K562 (cell line): ENCODE measurements around the gene ULK3. TPM values are rescaled to one million over a fixed set of nuclear protein-coding genes. Genes with fewer than 3 reads are reported as not detected.

Experiments used
- ATAC-seq: fragments of 200-7000 bp; cut with Tn5 transposase; 3 replicates; pipeline ENCODE4 v1.9.1; 2020; ENCODE audit warnings: moderate library complexity
- BruUV-seq: library from RNA; stranded (reverse); fragments of 400-500 nt; replicated peaks from 2 replicates; lab custom pipeline; 2021; lab: Mats Ljungman, UMichigan
- CTCF ChIA-PET: fragments of 300-600 bp; formaldehyde crosslinking; extraction: SDS; loops from one replicate; lab custom pipeline; 2021; ENCODE audit warnings: low intra/inter-chr PET ratio; lab: Yijun Ruan, JAX
- POLR2A ChIA-PET: fragments of 300-600, 350-650 bp; sonication (Branson Sonifier 250); formaldehyde crosslinking; extraction: SDS; loops from one replicate; lab custom pipeline; 2021; ENCODE audit warnings: antibody characterized with exemption, inconsistent platforms; lab: Yijun Ruan, JAX
- DNase-seq, 4 experiments: peaks; one replicate each; pipeline versions ENCODE4 v3.0.0 to v3.0.0-alpha.2; 2011 to 2018; ENCODE audit warnings: low spot score in 3 of 4, mixed read lengths in 3 of 4; ENCODE audit errors: extremely low read depth in 1 of 4
- FAIRE-seq: peaks from 2 replicates; lab custom pipeline; 2011; peaks lifted over from hg19 to GRCh38; lab: Jason Lieb, UNC
- H2AFZ ChIP-seq: 2 replicates; pipeline ENCODE4 v1.6.0; 2011; ENCODE audit warnings: low read depth, low read length, control low read depth, inconsistent platforms
- H3K27ac ChIP-seq: fragments of 200-600 bp; 3 replicates; pipeline ENCODE4 v1.8.0; 2011; ENCODE audit warnings: low read depth, mild to moderate bottlenecking, control low read depth, inconsistent platforms, low read length, moderate library complexity, mixed read lengths; ENCODE audit errors: extremely low read depth
- H3K27me3 ChIP-seq, 2 experiments: fragments of 300-600 bp in 1 of 2; 2 replicates in 1 of 2; 3 replicates in 1 of 2; pipeline versions ENCODE4 v1.6.0 to v1.8.0; 2011; ENCODE audit warnings: inconsistent platforms in 2 of 2, low read length in 2 of 2, mild to moderate bottlenecking in 1 of 2, mixed read lengths in 1 of 2, moderate library complexity in 1 of 2; ENCODE audit not compliant: control insufficient read depth in 2 of 2, insufficient read depth in 2 of 2
- H3K36me3 ChIP-seq: fragments of 300-600 bp; 3 replicates; pipeline ENCODE4 v1.8.0; 2011; ENCODE audit warnings: mild to moderate bottlenecking, low read length, inconsistent platforms; ENCODE audit not compliant: control insufficient read depth, insufficient read depth
- H3K4me1 ChIP-seq, 2 experiments: fragments of 200-600 bp in 1 of 2; replicated peaks in 1 of 2; 2 replicates in 1 of 2; 3 replicates in 1 of 2; pipeline versions ENCODE4 v1.5.1 to v1.8.0; 2011; ENCODE audit warnings: inconsistent platforms in 2 of 2, low read length in 2 of 2, mild to moderate bottlenecking in 1 of 2, mixed read lengths in 1 of 2, moderate library complexity in 1 of 2; ENCODE audit not compliant: control insufficient read depth in 2 of 2, insufficient read depth in 2 of 2
- H3K4me2 ChIP-seq: 2 replicates; pipeline ENCODE4 v1.6.1; 2011; ENCODE audit warnings: low read length, control low read depth, inconsistent platforms, mixed read lengths; ENCODE audit not compliant: insufficient read depth
- H3K4me3 ChIP-seq: fragments of 200-600 bp; sonication (generic), shearing (Covaris generic); 2 replicates; pipeline ENCODE4 v1.5.1; 2016; ENCODE audit warnings: control low read depth, inconsistent platforms
- H3K79me2 ChIP-seq: fragments of 200-600 bp; 3 replicates; pipeline ENCODE4 v1.8.0; 2011; ENCODE audit warnings: low read length, inconsistent platforms; ENCODE audit not compliant: control insufficient read depth, insufficient read depth
- H3K9ac ChIP-seq, 2 experiments: 2 replicates each; pipeline versions ENCODE4 v1.6.0 to v1.6.1; 2011; ENCODE audit warnings: low read depth in 2 of 2, low read length in 2 of 2, control low read depth in 1 of 2, inconsistent platforms in 1 of 2, mild to moderate bottlenecking in 1 of 2, mixed read lengths in 1 of 2; ENCODE audit not compliant: insufficient read depth in 1 of 2
- H3K9me1 ChIP-seq: one replicate; pipeline ENCODE4 v1.6.0; 2011; ENCODE audit warnings: inconsistent platforms, mild to moderate bottlenecking, low read length, moderate library complexity; ENCODE audit not compliant: control insufficient read depth, insufficient read depth
- H3K9me3 ChIP-seq: replicated peaks from 2 replicates; pipeline ENCODE4 v1.5.1; 2011; ENCODE audit warnings: low read depth, low read length, inconsistent platforms; ENCODE audit not compliant: control insufficient read depth, insufficient read depth
- H4K20me1 ChIP-seq: replicated peaks from 2 replicates; pipeline ENCODE4 v1.6.1; 2011; ENCODE audit warnings: low read length, inconsistent platforms, mixed read lengths; ENCODE audit not compliant: control insufficient read depth, insufficient read depth
- DACH1 ChIP-seq: fragments of 450-650 bp; IDR thresholded peaks from 2 replicates; pipeline ENCODE4 v1.6.1; 2018; ENCODE audit not compliant: partially characterized antibody
- FOXP1 ChIP-seq: sonication (generic); formaldehyde crosslinking; IDR thresholded peaks from 2 replicates; pipeline ENCODE4 v1.8.0; 2022; ENCODE audit warnings: mild to moderate bottlenecking, missing genetic modification reagents
- FUS ChIP-seq: fragments of 200-400 bp; formaldehyde crosslinking; optimal IDR thresholded peaks from 2 replicates; pipeline ENCODE3; 2017; ENCODE audit warnings: low read depth, low read length
- JUN ChIP-seq, 2 experiments: sonication (generic) in 1 of 2; formaldehyde crosslinking in 1 of 2; IDR thresholded peaks; 2 replicates each; pipeline versions ENCODE4 v1.6.1 to v1.8.0; 2012 to 2022; ENCODE audit warnings: borderline replicate concordance in 2 of 2, mild to moderate bottlenecking in 2 of 2, improper control_type of control experiment in 1 of 2, low read depth in 1 of 2, low read length in 1 of 2, missing genetic modification reagents in 1 of 2
- MECOM ChIP-seq: fragments of 250-450 bp; sonication (Bioruptor Pico); IDR thresholded peaks from 2 replicates; pipeline ENCODE4 v1.8.0; 2022; ENCODE audit warnings: inconsistent platforms
- PML ChIP-seq: IDR thresholded peaks from 2 replicates; pipeline ENCODE4 v1.6.1; 2012; ENCODE audit warnings: low read length, inconsistent platforms
- POLR3G ChIP-seq: IDR thresholded peaks from 2 replicates; pipeline ENCODE4 v1.6.1; 2011; ENCODE audit not compliant: insufficient read length, insufficient replicate concordance; ENCODE audit errors: extremely low read depth
- RFX5 ChIP-seq: IDR thresholded peaks from 2 replicates; pipeline ENCODE4 v1.6.1; 2011; ENCODE audit warnings: low read depth, mild to moderate bottlenecking, improper control_type of control experiment, low read length
- ZBTB17 ChIP-seq: fragments of 450-650 bp; formaldehyde crosslinking; IDR thresholded peaks from 2 replicates; pipeline ENCODE4 v1.4.0; 2020; ENCODE audit warnings: mild to moderate bottlenecking
- ZNF324 ChIP-seq: fragments of 250-450 bp; sonication (Bioruptor Pico); IDR thresholded peaks from 2 replicates; pipeline ENCODE4 v1.4.0; 2020; ENCODE audit warnings: mild to moderate bottlenecking
- ZNF551 ChIP-seq: fragments of 250-450 bp; sonication (Bioruptor Pico); IDR thresholded peaks from 2 replicates; pipeline ENCODE4 v1.5.0; 2021; ENCODE audit warnings: mild to moderate bottlenecking, moderate library complexity
- ZSCAN29 ChIP-seq: fragments of 450-650 bp; IDR thresholded peaks from 2 replicates; pipeline ENCODE4 v1.6.1; 2017
- WGBS: fragments of 100-300 bp; shearing (Covaris generic); methylation state at CpG from one replicate; pipeline ENCODE4 v1.1.6; 2016; ENCODE audit warnings: low coverage, mixed read lengths; ENCODE audit not compliant: insufficient coverage; ENCODE audit errors: missing lambda C conversion rate; 5-methylcytosine and 5-hydroxymethylcytosine counted together
- in situ Hi-C: fragments of 300-500 bp; cut with MboI; formaldehyde crosslinking; loops from 4 replicates; pipeline ENCODE4 v1.15.0; 2018; ENCODE audit warnings: inconsistent platforms, mixed read lengths
- intact Hi-C: fragments of 100-400 bp; cut with micrococcal nuclease; formaldehyde crosslinking; loops from 2 replicates; pipeline ENCODE4 v1.14.2; 2022
- polyA plus RNA-seq, 8 experiments: library from polyadenylated mRNA; depleted of rRNA in 4 of 8; stranded (reverse) in 5 of 8; unstranded in 3 of 8; fragments of >200 nt; fragmentation: Nextera tagmentation in 2 of 8; fragmentation: Illumina TruSeq in 1 of 8; extraction: Ambion mirVana in 2 of 8; extraction: Trizol in 1 of 8; gene quantifications; 2 replicates each; pipeline versions ENCODE4 v1.2.1 to v1.2.3, GENCODE V29; 2011 to 2014; ENCODE audit warnings: inconsistent platforms in 1 of 8, missing spikeins in 1 of 8
- total RNA-seq, 7 experiments: library from RNA; depleted of rRNA in 6 of 7; stranded (reverse); fragments of >200 nt in 6 of 7; fragmentation: Illumina TruSeq in 2 of 7; extraction: Trizol in 2 of 7; gene quantifications; 2 replicates each; pipeline versions ENCODE4 v1.2.1 to v1.2.3, GENCODE V29; 2011 to 2021; ENCODE audit warnings: low replicate concordance in 1 of 7
- TF ChIP-seq, protein P1 (sequence below): fragments of 250-450 bp; sonication (Bioruptor Pico); IDR thresholded peaks from 2 replicates; pipeline ENCODE4 v1.4.0; 2020; ENCODE audit warnings: mild to moderate bottlenecking, moderate library complexity
- TF ChIP-seq, protein P2 (sequence below), 2 experiments: fragments of 450-650 bp; IDR thresholded peaks; 2 replicates each; pipeline ENCODE4 v1.6.1; 2016
- TF ChIP-seq, protein P3 (sequence below): fragments of 450-650 bp; IDR thresholded peaks from 2 replicates; pipeline ENCODE4 v1.6.1; 2016; ENCODE audit warnings: missing biosample characterization, missing genetic modification characterization
- TF ChIP-seq, protein P4 (sequence below): sonication (generic); formaldehyde crosslinking; IDR thresholded peaks from 2 replicates; pipeline ENCODE4 v1.8.1; 2023; ENCODE audit warnings: mild to moderate bottlenecking, missing genetic modification reagents
- TF ChIP-seq, protein P5 (sequence below): sonication (generic); formaldehyde crosslinking; IDR thresholded peaks from 2 replicates; pipeline ENCODE4 v1.8.0; 2022; ENCODE audit warnings: missing genetic modification reagents, mild to moderate bottlenecking, moderate library complexity, borderline replicate concordance

The ULK3 gene
- total and polyA plus RNA-seq, 9 of the 15 experiments (the other 6 are each of a cell fraction or from before 2014, with no cell fraction given) = 0.68 to 68.0 (median 34.9) TPM

DNA sequence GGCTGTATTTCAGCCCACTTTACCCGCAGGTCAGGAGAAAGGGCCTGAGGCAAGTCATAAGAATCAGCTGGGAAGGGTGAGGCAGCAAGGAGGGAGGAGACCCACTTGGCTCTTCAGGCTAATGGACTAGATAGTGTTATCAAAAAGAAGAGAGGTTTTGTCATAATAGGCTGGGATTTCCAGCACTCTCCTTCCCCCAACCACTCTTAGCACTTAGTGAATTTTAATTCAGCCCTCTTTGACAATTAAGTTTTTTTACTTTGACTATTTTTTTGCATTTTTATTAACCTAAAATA is 47.7 kb upstream of the ULK3 start:
- Histone ChIP-seq H3K36me3 (peaks cover 29% of the 10 kb centered on the region; the same call in 2 of the 3 replicates), H3K4me2 (peak overlapping the region; percentile 91), H3K4me1 (peaks cover 26 to 33% of the 10 kb centered on the region in 2 experiments; a peak in 4 of 5 replicates), H3K27me3 (no peaks in the 10 kb centered on the region), H3K79me2 (peaks cover 24% of the 10 kb centered on the region), H3K9me3 (no peaks in the 10 kb centered on the region), H3K9me1 (peaks cover 4% of the 10 kb centered on the region), H4K20me1 (no peaks in the 10 kb centered on the region), H3K4me3 (peak overlapping the region; percentile 72), H3K9ac (peak overlapping the region; percentile 91 to 98), H3K27ac (peak overlapping the region; percentile 76), H2AFZ (peak overlapping the region; percentile 99)
- FAIRE-seq (peak; percentile 46), ATAC-seq (no peak), DNase-seq (peak in 1 of 4 experiments; percentile 56)
- intact Hi-C loops (loop anchor here (5.0 kb wide), 1 partner anchor 48 kb away; the partner anchor contains the start of gene ULK3), in situ Hi-C loops (no loop called here)
- POLR2A ChIA-PET = interaction anchor here (1.4 to 1.7 kb wide), 2 partner anchors 9 to 11 kb away, joined by 7 to 17 read pairs; no protein-coding TSS in a partner anchor
- CTCF ChIA-PET = no interaction called here
- no TSS peak for BruUV-seq
- no CpG with 5 or more reads among the region's 1 CpG for WGBS
- TF ChIP-seq DACH1 (peak; percentile 69), PML (no peak), MECOM (CRISPR knock-in tag) (peak; percentile 62; the same call in 1 of the 2 replicates), ZNF551 (no peak), JUN (IDR thresholded peaks at IDR 0.05; ENCODE audit: borderline replicate concordance, low read depth, low read length) (no peak), JUN (CRISPR knock-in tag; IDR thresholded peaks at IDR 0.05; ENCODE audit: borderline replicate concordance) (no peak), FUS (no peak), FOXP1 (CRISPR knock-in tag) (0 out of 2 replicates have a peak, but pooled peaks have one; percentile 6), ZSCAN29 (no peak), ZNF324 (CRISPR knock-in tag) (no peak), POLR3G (no peak), ZBTB17 (CRISPR knock-in tag) (no peak), RFX5 (no peak)
- TF ChIP-seq, protein P1, sequence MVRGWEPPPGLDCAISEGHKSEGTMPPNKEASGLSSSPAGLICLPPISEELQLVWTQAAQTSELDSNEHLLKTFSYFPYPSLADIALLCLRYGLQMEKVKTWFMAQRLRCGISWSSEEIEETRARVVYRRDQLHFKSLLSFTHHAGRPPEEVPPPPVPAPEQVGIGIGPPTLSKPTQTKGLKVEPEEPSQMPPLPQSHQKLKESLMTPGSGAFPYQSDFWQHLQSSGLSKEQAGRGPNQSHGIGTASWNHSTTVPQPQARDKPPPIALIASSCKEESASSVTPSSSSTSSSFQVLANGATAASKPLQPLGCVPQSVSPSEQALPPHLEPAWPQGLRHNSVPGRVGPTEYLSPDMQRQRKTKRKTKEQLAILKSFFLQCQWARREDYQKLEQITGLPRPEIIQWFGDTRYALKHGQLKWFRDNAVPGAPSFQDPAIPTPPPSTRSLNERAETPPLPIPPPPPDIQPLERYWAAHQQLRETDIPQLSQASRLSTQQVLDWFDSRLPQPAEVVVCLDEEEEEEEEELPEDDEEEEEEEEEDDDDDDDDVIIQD = no peak
- TF ChIP-seq, protein P2, sequence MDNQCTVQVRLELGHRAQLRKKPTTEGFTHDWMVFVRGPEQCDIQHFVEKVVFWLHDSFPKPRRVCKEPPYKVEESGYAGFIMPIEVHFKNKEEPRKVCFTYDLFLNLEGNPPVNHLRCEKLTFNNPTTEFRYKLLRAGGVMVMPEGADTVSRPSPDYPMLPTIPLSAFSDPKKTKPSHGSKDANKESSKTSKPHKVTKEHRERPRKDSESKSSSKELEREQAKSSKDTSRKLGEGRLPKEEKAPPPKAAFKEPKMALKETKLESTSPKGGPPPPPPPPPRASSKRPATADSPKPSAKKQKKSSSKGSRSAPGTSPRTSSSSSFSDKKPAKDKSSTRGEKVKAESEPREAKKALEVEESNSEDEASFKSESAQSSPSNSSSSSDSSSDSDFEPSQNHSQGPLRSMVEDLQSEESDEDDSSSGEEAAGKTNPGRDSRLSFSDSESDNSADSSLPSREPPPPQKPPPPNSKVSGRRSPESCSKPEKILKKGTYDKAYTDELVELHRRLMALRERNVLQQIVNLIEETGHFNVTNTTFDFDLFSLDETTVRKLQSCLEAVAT (IDR thresholded peaks at IDR 0.05) = no peak
- TF ChIP-seq, protein P3, sequence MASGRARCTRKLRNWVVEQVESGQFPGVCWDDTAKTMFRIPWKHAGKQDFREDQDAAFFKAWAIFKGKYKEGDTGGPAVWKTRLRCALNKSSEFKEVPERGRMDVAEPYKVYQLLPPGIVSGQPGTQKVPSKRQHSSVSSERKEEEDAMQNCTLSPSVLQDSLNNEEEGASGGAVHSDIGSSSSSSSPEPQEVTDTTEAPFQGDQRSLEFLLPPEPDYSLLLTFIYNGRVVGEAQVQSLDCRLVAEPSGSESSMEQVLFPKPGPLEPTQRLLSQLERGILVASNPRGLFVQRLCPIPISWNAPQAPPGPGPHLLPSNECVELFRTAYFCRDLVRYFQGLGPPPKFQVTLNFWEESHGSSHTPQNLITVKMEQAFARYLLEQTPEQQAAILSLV (tag) = no peak
- TF ChIP-seq, protein P4, sequence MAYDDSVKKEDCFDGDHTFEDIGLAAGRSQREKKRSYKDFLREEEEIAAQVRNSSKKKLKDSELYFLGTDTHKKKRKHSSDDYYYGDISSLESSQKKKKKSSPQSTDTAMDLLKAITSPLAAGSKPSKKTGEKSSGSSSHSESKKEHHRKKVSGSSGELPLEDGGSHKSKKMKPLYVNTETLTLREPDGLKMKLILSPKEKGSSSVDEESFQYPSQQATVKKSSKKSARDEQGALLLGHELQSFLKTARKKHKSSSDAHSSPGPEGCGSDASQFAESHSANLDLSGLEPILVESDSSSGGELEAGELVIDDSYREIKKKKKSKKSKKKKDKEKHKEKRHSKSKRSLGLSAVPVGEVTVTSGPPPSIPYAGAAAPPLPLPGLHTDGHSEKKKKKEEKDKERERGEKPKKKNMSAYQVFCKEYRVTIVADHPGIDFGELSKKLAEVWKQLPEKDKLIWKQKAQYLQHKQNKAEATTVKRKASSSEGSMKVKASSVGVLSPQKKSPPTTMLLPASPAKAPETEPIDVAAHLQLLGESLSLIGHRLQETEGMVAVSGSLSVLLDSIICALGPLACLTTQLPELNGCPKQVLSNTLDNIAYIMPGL = no peak
- TF ChIP-seq, protein P5, sequence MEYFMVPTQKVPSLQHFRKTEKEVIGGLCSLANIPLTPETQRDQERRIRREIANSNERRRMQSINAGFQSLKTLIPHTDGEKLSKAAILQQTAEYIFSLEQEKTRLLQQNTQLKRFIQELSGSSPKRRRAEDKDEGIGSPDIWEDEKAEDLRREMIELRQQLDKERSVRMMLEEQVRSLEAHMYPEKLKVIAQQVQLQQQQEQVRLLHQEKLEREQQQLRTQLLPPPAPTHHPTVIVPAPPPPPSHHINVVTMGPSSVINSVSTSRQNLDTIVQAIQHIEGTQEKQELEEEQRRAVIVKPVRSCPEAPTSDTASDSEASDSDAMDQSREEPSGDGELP (CRISPR knock-in tag) = peak; percentile 76
